K562 (cell line): Measurements from ENCODE around the gene TUBGCP5.

ENCODE experiments used
- FOXP4 ChIP-seq: sonication (generic); formaldehyde crosslinking; IDR thresholded peaks from 2 replicates; pipeline ENCODE4 v1.8.0; 2022; ENCODE audit warnings: mild to moderate bottlenecking, missing genetic modification reagents, borderline replicate concordance
- KLF6 ChIP-seq: fragments of 250-450 bp; sonication (Bioruptor Pico); IDR thresholded peaks from 2 replicates; pipeline ENCODE4 v1.4.0; 2020; ENCODE audit warnings: mild to moderate bottlenecking, moderate library complexity, borderline replicate concordance
- MXI1 ChIP-seq: IDR thresholded peaks from 2 replicates; pipeline ENCODE4 v1.6.1; 2011; ENCODE audit warnings: low read depth, mild to moderate bottlenecking, improper control_type of control experiment, low read length
- PBX2 ChIP-seq, 2 experiments: IDR thresholded peaks in 1 of 2; conservative IDR thresholded peaks in 1 of 2; 2 replicates each; pipeline ENCODE4 v1.6.1; 2016; ENCODE audit warnings: low read depth in 2 of 2, mild to moderate bottlenecking in 1 of 2, missing compliant biosample characterization in 1 of 2, missing genetic modification characterization in 1 of 2, moderate library complexity in 1 of 2
- POLR2AphosphoS5 ChIP-seq: IDR thresholded peaks from 2 replicates; pipeline ENCODE4 v1.6.1; 2011; ENCODE audit warnings: mild to moderate bottlenecking, low read depth, low read length, moderate library complexity; ENCODE audit not compliant: control insufficient read depth, insufficient read depth
- RAD21 ChIP-seq, 2 experiments: fragments of 250-450 bp in 1 of 2; fragments of 450-650 bp in 1 of 2; sonication (Bioruptor Pico) in 1 of 2; formaldehyde crosslinking in 1 of 2; IDR thresholded peaks in 1 of 2; conservative IDR thresholded peaks in 1 of 2; 2 replicates each; pipeline versions ENCODE4 v1.4.0 to v1.8.0; 2020 to 2022; ENCODE audit warnings: mild to moderate bottlenecking in 2 of 2, moderate library complexity in 1 of 2
- ZNF143 ChIP-seq: sonication (generic); formaldehyde crosslinking; IDR thresholded peaks from 2 replicates; pipeline ENCODE4 v1.9.0; 2022; ENCODE audit warnings: mild to moderate bottlenecking, missing genetic modification reagents

GRCh38 chr15:23055316-23055715 is 15.9 kb upstream of the TUBGCP5 start:
- TF ChIP-seq KLF6 (CRISPR knock-in tag) = no peak
- TF ChIP-seq POLR2AphosphoS5 = no peak
- no peak for TF ChIP-seq FOXP4 (CRISPR knock-in tag)
- TF ChIP-seq ZNF143 (CRISPR knock-in tag) = no peak
- no peak for TF ChIP-seq PBX2 (CRISPR knock-in tag; IDR thresholded peaks at IDR 0.05; ENCODE audit: low read depth)
- no peak for TF ChIP-seq PBX2 (tag; conservative IDR thresholded peaks at IDR 0.05; ENCODE audit: low read depth)
- no peak for TF ChIP-seq RAD21 (CRISPR knock-in tag; conservative IDR thresholded peaks at IDR 0.05 in 1 of 2, IDR thresholded peaks at IDR 0.05 in 1 of 2)
- TF ChIP-seq MXI1 = no peak
